BLaER1 (cell line): ENCODE measurements around the gene ZNF562.

Experiments
- H3K27ac ChIP-seq: shearing (Covaris generic); formaldehyde crosslinking; 2 replicates; pipeline ENCODE4 v1.8.1; 2022
- H3K27me3 ChIP-seq: shearing (Covaris generic); formaldehyde crosslinking; 2 replicates; pipeline ENCODE4 v1.8.1; 2022
- H3K36me3 ChIP-seq: shearing (Covaris generic); formaldehyde crosslinking; 2 replicates; pipeline ENCODE4 v1.8.1; 2022
- H3K4me1 ChIP-seq: shearing (Covaris generic); formaldehyde crosslinking; 2 replicates; pipeline ENCODE4 v1.8.1; 2022
- H3K4me2 ChIP-seq: shearing (Covaris generic); formaldehyde crosslinking; 2 replicates; pipeline ENCODE4 v1.8.1; 2022
- H3K4me3 ChIP-seq: shearing (Covaris generic); formaldehyde crosslinking; 2 replicates; pipeline ENCODE4 v1.8.1; 2022
- H3K9ac ChIP-seq: shearing (Covaris generic); formaldehyde crosslinking; 2 replicates; pipeline ENCODE4 v1.8.1; 2022
- H3K9me3 ChIP-seq: shearing (Covaris generic); formaldehyde crosslinking; 2 replicates; pipeline ENCODE4 v1.8.1; 2022
- H4K20me1 ChIP-seq: shearing (Covaris generic); formaldehyde crosslinking; 2 replicates; pipeline ENCODE4 v1.8.1; 2022
- Cebpa-rat ChIP-seq: shearing (Covaris generic); IDR thresholded peaks from 2 replicates; pipeline ENCODE4 v1.8.1; 2022

Gene ZNF562

DNA sequence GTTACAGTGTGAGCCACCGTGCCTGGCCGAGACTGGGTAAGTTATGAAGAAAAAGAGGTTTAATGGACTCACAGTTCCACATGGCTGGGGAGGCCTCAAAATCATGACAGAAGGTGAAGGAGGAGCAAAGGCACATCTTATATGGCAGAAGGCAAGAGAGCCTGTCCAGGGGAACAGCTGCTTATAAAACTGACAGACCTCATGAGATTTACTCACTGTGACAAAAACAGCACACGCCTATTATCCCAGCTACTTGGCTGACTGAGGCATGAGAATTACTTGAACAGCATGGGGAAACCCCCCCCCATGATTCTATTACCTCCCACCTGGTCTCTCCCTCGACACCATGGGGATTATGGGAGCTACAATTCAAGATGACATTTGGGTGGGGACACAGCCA is 30.4 kb downstream of the ZNF562 start:
- Histone ChIP-seq H3K4me1 (no peaks in the 10 kb centered on the region), H3K9me3 (peaks cover 27% of the 10 kb centered on the region), H3K4me3 (no peak overlapping the region), H3K27ac (no peak overlapping the region), H3K9ac (no peak overlapping the region), H4K20me1 (peaks cover 30% of the 10 kb centered on the region), H3K36me3 (peaks cover 92% of the 10 kb centered on the region), H3K27me3 (no peaks in the 10 kb centered on the region), H3K4me2 (no peak overlapping the region)
- TF ChIP-seq Cebpa-rat: no peak

DNA sequence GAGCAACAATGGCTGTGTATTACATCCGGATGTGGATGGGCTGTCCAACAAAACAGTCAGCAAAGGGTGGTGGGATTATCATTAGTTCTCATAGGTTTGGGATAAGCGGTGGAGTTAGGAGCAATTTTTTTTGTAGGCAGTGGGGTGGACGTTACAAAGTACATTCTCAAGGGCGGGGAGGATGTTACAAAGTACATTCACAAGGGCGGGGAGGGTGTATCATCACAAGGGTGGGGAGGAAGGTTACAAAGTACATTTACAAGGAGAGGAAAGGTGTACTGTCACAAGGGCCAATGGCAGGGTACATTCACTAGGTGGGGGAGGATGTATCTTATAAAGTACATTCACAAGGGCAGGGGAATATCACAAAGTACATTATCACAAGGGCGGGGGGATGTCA is 33.1 kb downstream of the ZNF562 start:
- no peak for TF ChIP-seq Cebpa-rat
- Histone ChIP-seq H3K9me3 (peaks cover 28% of the 10 kb centered on the region), H3K36me3 (peaks cover 91% of the 10 kb centered on the region), H3K4me3 (no peak overlapping the region), H4K20me1 (0 out of 2 replicates have a peak, but pooled peaks cover 11% of the 10 kb centered on the region), H3K9ac (no peak overlapping the region), H3K4me2 (no peak overlapping the region), H3K4me1 (no peaks in the 10 kb centered on the region), H3K27ac (no peak overlapping the region), H3K27me3 (no peaks in the 10 kb centered on the region)

- Histone ChIP-seq H3K27me3 (no peaks in the 10 kb centered on the region), H3K4me2 (no peak overlapping the region), H4K20me1 (0 out of 2 replicates have a peak, but pooled peaks cover 10% of the 10 kb centered on the region), H3K36me3 (peaks cover 95% of the 10 kb centered on the region), H3K4me3 (no peak overlapping the region), H3K9ac (no peak overlapping the region), H3K9me3 (peaks cover 36% of the 10 kb centered on the region), H3K4me1 (no peaks in the 10 kb centered on the region), H3K27ac (no peak overlapping the region)
- TF ChIP-seq Cebpa-rat: no peak
These were observed 33.9 kb downstream of the ZNF562 start for GRCh38 chr19:9640956-9641355.

DNA sequence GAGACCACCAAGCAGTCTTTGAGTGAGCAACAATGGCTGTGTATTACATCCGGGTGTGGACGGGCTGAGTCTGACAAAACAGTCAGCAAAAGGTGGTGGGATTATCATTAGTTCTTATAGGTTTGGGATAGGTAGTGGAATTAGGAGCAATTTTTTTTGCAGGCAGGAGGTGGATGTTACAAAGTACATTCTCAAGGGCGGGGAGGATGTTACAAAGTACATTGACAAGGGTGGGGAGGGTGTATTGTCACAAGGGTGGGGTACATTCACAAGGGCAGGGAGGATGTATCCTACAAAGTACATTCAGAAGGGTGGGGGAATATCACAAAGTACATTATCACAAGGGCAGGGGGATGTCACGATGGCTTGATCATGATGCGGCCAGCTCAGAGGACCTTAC is 38.9 kb downstream of the ZNF562 start:
- H3K4me3 ChIP-seq: no peak overlapping the region
- H4K20me1 ChIP-seq: no peaks in the 10 kb centered on the region
- no peak overlapping the region for H3K27ac ChIP-seq
- H3K4me1 ChIP-seq: no peaks in the 10 kb centered on the region
- peaks cover 92% of the 10 kb centered on the region for H3K36me3 ChIP-seq
- no peaks in the 10 kb centered on the region for H3K27me3 ChIP-seq
- peaks cover 21% of the 10 kb centered on the region for H3K9me3 ChIP-seq
- no peak overlapping the region for H3K4me2 ChIP-seq
- no peak for TF ChIP-seq Cebpa-rat
- H3K9ac ChIP-seq: no peak overlapping the region

GRCh38 chr19:9627856-9628255 is 47.0 kb downstream of the ZNF562 start:
- Histone ChIP-seq H3K36me3 (peaks cover 26% of the 10 kb centered on the region), H3K27me3 (no peaks in the 10 kb centered on the region)
- no peak for TF ChIP-seq Cebpa-rat

GRCh38 chr19:9622531-9622930 is 52.4 kb downstream of the ZNF562 start:
- Histone ChIP-seq H3K27me3 (no peaks in the 10 kb centered on the region), H3K4me1 (peaks cover 29% of the 10 kb centered on the region), H3K36me3 (peaks cover 20% of the 10 kb centered on the region), H3K27ac (peak overlapping the region; percentile 96), H3K4me3 (peak overlapping the region; percentile 86; the same call in 1 of the 2 replicates), H3K4me2 (peak overlapping the region; percentile 71), H3K9me3 (no peaks in the 10 kb centered on the region), H4K20me1 (no peaks in the 10 kb centered on the region), H3K9ac (peak overlapping the region; percentile 47; the same call in 1 of the 2 replicates)
- TF ChIP-seq Cebpa-rat: no peak

More at GRCh38 chr19:9627856-9628255, 47.0 kb downstream of the ZNF562 start:
- 0 out of 2 replicates have a peak overlapping the region, but pooled peaks have one; percentile 15 for H3K9ac ChIP-seq
- H3K27ac ChIP-seq: peak overlapping the region; percentile 29; the same call in 1 of the 2 replicates
- no peak overlapping the region for H3K4me3 ChIP-seq
- peaks cover 18% of the 10 kb centered on the region for H3K4me1 ChIP-seq
- H4K20me1 ChIP-seq: no peaks in the 10 kb centered on the region
- no peaks in the 10 kb centered on the region for H3K9me3 ChIP-seq
- H3K4me2 ChIP-seq: peak overlapping the region; percentile 65

- Histone ChIP-seq H3K27ac (peak within 1 kb of the TSS; percentile 96), H3K9me3 (no peaks in the 10 kb centered on the region), H3K36me3 (peaks cover 31% of the 10 kb centered on the region), H3K27me3 (no peaks in the 10 kb centered on the region), H3K4me3 (peak within 1 kb of the TSS; percentile 86), H3K4me1 (peaks cover 24% of the 10 kb centered on the region), H3K9ac (peak within 1 kb of the TSS; percentile 93), H3K4me2 (peak within 1 kb of the TSS; percentile 71), H4K20me1 (no peaks in the 10 kb centered on the region)
- TF ChIP-seq Cebpa-rat: no peak
These were observed 53.5 kb downstream of the ZNF562 start, which contains the start of gene ZNF561 for GRCh38 chr19:9621156-9622037. ZNF561 (minus strand) TSS chr19:9621232; CDS start chr19:9619456, 1,776 bp downstream.

DNA sequence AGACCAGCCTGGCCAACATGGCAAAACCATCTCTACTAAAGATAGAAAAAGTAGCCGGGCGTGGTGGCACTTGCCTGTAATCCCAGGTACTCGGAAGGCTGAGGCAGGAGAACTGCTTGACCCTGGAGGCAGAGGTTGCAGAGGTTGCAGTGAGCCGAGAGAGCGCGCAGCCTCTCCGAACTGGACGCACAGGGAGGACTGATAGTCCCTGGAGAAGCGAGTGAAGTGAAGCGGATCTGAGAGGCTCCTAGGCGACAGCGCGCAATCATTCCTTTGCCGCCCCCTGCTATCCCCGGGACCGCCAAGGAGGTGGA is 54.1 kb downstream of the ZNF562 start:
- Histone ChIP-seq H3K9ac (peak overlapping the region; percentile 93), H3K36me3 (peaks cover 37% of the 10 kb centered on the region), H3K9me3 (no peaks in the 10 kb centered on the region), H3K4me3 (peak overlapping the region; percentile 86), H3K4me1 (peaks cover 24% of the 10 kb centered on the region), H4K20me1 (no peaks in the 10 kb centered on the region), H3K27ac (peak overlapping the region; percentile 96), H3K27me3 (no peaks in the 10 kb centered on the region), H3K4me2 (peak overlapping the region; percentile 71)
- TF ChIP-seq Cebpa-rat: no peak

- no peak overlapping the region for H3K9ac ChIP-seq
These were observed 59.1 kb downstream of the ZNF562 start for GRCh38 chr19:9615844-9616243.

DNA sequence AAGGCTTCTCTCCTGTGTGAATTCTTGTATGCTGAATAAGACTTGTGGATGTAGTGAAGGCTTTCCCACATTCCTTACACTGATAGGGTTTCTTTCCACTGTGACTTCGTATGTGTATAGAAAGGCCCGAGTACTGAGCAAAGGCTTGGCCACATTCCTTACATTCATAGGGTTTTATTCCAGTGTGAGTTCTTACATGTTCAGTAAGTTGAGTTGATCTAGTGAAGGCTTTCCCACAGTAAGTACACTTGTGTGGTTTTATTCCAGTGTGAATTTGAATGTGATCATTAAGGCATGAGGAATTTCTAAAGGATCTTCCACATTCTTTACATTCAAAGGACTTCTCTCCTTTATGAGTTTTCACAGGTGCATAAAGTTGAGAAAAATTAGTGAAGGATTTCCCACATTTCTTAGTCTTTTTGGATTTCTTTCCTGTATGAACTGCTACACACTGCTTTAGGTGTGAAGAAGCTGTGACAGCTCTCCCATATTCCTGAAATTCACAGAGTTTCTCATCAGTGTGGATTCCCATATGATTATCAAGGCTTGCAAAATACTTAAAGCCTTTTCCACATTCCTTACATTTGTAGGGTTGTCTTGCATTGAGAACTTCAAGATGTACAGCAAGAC is 64.3 kb downstream of the ZNF562 start:
- H3K27ac ChIP-seq: no peak overlapping the region
- no peaks in the 10 kb centered on the region for H3K4me1 ChIP-seq
- no peak overlapping the region for H3K4me2 ChIP-seq
- TF ChIP-seq Cebpa-rat: no peak
- H3K9me3 ChIP-seq: peaks cover 68% of the 10 kb centered on the region
- peaks cover 81% of the 10 kb centered on the region for H3K36me3 ChIP-seq
- H4K20me1 ChIP-seq: no peaks in the 10 kb centered on the region
- H3K9ac ChIP-seq: no peak overlapping the region
- H3K4me3 ChIP-seq: peak overlapping the region; percentile 31; the same call in 1 of the 2 replicates
- H3K27me3 ChIP-seq: no peaks in the 10 kb centered on the region

More at GRCh38 chr19:9615844-9616243, 59.1 kb downstream of the ZNF562 start:
- Histone ChIP-seq H3K9me3 (peaks cover 36% of the 10 kb centered on the region), H3K4me3 (no peak overlapping the region), H3K36me3 (peaks cover 86% of the 10 kb centered on the region), H3K27ac (no peak overlapping the region), H3K4me2 (no peak overlapping the region), H4K20me1 (no peaks in the 10 kb centered on the region), H3K27me3 (no peaks in the 10 kb centered on the region), H3K4me1 (peaks cover 8% of the 10 kb centered on the region)
- no peak for TF ChIP-seq Cebpa-rat
